Body of pancreas (tissue), 4 donors: ENCODE results near the gene TNIK. TPM values are rescaled to one million over a fixed set of nuclear protein-coding genes. Genes with fewer than 3 reads are reported as not detected.

Source experiments
- ATAC-seq: fragments of 150-250 bp; one replicate; pipeline ENCODE4 v1.9.1; 2016
- DNase-seq, 4 donors: peaks; one replicate each; pipeline ENCODE4 v3.0.0-alpha.2; 2019
- H3K27ac ChIP-seq, 4 donors: fragments of 200-600 bp; sonication (generic); 1 replicate in 3 of 4; 2 replicates in 1 of 4; pipeline versions ENCODE4 v1.5.1 to v1.6.1; 2016 to 2019; ENCODE audit warnings: mild to moderate bottlenecking in 1 of 4, mixed read lengths in 1 of 4, moderate library complexity in 1 of 4
- H3K27me3 ChIP-seq, 2 donors: fragments of 200-600 bp; sonication (generic); one replicate each; pipeline ENCODE4 v1.6.0; 2016; ENCODE audit warnings: mild to moderate bottlenecking in 1 of 2
- H3K36me3 ChIP-seq, 2 donors: fragments of 200-600 bp; sonication (generic); replicated peaks in 1 of 2; 2 replicates each; pipeline ENCODE4 v1.5.1; 2016; ENCODE audit warnings: low read depth in 2 of 2; ENCODE audit not compliant: insufficient read depth in 1 of 2
- H3K4me1 ChIP-seq: fragments of 200-600 bp; sonication (generic); one replicate; pipeline ENCODE4 v1.6.0; 2016
- H3K4me3 ChIP-seq, 2 donors: fragments of 200-600 bp; sonication (generic); 1 replicate in 1 of 2; 2 replicates in 1 of 2; pipeline ENCODE4 v1.5.1; 2016 to 2019
- H3K9me3 ChIP-seq, 3 donors: fragments of 200-600 bp; sonication (generic); 1 replicate in 2 of 3; 2 replicates in 1 of 3; pipeline ENCODE4 v1.5.1; 2016
- POLR2A ChIP-seq, 3 donors: fragments of 450-650 bp; IDR thresholded peaks; one replicate each; pipeline ENCODE4 v1.6.1; 2016; ENCODE audit warnings: antibody characterized with exemption in 3 of 3, mild to moderate bottlenecking in 2 of 3
- WGBS, 2 donors: methylation state at CpG; one replicate each; pipeline ENCODE4 v1.1.5; 2017; 5-methylcytosine and 5-hydroxymethylcytosine counted together
- intact Hi-C: fragments of 100-400 bp; cut with DNase I; formaldehyde crosslinking; loops from one replicate; pipeline ENCODE4 v1.15.1; 2023
- total RNA-seq, 2 donors: library from RNA; depleted of rRNA; stranded (reverse); fragments of >200 nt; gene quantifications; one replicate each; pipeline ENCODE4 v1.1.0, GENCODE V29; 2016
- TF ChIP-seq, protein P1 (sequence below), 7 experiments: fragments of 450-650 bp in 4 of 7; fragments of 200-600 bp in 3 of 7; sonication (generic) in 3 of 7; IDR thresholded peaks; one replicate each; pipeline ENCODE4 v1.5.1; 2016 to 2019; ENCODE audit warnings: antibody characterized with exemption in 7 of 7

TNIK gene
- total RNA-seq, 2 donors from 2014 or later: 7.6 to 9.6 TPM

DNA sequence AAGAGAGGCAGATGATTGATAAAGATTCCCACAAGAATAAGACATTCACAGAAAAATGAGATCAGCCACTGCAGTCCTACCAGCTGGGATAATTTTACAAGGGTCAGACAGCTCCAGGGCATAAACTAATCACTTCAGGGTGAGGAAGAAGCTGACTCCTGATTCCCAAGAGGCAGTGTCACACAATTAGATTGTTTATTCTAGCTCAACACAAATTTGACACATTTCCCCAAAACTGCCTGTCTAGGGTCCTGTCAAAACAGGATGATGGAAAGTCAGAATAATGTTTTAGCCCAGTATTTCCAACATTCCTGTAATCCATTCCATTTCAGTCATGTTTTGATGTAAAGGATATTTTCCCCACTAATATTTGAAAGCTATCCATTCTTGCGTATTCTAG, 110.8 kb downstream of the TNIK start:
- Histone ChIP-seq H3K27ac (no peak overlapping the region), H3K4me1 (peaks cover 31% of the 10 kb centered on the region), H3K9me3 (no peaks in the 10 kb centered on the region), H3K27me3 (no peaks in the 10 kb centered on the region), H3K36me3 (no peaks in the 10 kb centered on the region), H3K4me3 (no peak overlapping the region)
- no peak for DNase-seq
- ATAC-seq: no peak
- 96 to 100% methylated on average over 1 of the region's 1 CpG for WGBS, 2 donors
- TF ChIP-seq, protein P1, sequence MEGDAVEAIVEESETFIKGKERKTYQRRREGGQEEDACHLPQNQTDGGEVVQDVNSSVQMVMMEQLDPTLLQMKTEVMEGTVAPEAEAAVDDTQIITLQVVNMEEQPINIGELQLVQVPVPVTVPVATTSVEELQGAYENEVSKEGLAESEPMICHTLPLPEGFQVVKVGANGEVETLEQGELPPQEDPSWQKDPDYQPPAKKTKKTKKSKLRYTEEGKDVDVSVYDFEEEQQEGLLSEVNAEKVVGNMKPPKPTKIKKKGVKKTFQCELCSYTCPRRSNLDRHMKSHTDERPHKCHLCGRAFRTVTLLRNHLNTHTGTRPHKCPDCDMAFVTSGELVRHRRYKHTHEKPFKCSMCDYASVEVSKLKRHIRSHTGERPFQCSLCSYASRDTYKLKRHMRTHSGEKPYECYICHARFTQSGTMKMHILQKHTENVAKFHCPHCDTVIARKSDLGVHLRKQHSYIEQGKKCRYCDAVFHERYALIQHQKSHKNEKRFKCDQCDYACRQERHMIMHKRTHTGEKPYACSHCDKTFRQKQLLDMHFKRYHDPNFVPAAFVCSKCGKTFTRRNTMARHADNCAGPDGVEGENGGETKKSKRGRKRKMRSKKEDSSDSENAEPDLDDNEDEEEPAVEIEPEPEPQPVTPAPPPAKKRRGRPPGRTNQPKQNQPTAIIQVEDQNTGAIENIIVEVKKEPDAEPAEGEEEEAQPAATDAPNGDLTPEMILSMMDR (IDR thresholded peaks at IDR 0.05): no peak
- no peak for TF ChIP-seq POLR2A (IDR thresholded peaks at IDR 0.05)
- intact Hi-C loops: no loop called here

DNA sequence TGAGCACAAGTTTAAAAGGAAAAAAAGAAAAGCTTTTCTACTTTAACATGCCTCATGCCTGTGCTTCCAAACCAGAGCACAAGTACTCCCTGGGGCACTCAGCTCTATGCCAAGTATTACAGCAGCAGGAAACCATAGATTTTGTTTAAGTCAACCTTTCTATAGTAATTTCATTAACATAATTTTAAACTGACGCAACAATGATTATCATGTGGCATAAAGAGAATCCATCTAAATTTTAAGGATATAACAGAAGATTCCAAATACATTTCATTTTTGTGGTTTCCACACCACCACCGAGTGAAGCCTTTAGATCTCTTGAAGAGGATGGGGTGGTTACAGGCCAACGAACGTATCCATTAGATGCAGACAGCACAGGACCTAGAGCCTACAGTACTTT, 112.1 kb downstream of the TNIK start:
- Histone ChIP-seq H3K9me3 (no peaks in the 10 kb centered on the region), H3K4me1 (peaks cover 20% of the 10 kb centered on the region), H3K4me3 (no peak overlapping the region), H3K27ac (no peak overlapping the region), H3K27me3 (no peaks in the 10 kb centered on the region), H3K36me3 (no peaks in the 10 kb centered on the region)
- no peak for DNase-seq
- 74 to 86% methylated on average over 4 of the region's 4 CpGs for WGBS, 2 donors
- TF ChIP-seq POLR2A (IDR thresholded peaks at IDR 0.05): no peak
- TF ChIP-seq, protein P1 (IDR thresholded peaks at IDR 0.05): no peak
- intact Hi-C loops: no loop called here
- no peak for ATAC-seq

DNA sequence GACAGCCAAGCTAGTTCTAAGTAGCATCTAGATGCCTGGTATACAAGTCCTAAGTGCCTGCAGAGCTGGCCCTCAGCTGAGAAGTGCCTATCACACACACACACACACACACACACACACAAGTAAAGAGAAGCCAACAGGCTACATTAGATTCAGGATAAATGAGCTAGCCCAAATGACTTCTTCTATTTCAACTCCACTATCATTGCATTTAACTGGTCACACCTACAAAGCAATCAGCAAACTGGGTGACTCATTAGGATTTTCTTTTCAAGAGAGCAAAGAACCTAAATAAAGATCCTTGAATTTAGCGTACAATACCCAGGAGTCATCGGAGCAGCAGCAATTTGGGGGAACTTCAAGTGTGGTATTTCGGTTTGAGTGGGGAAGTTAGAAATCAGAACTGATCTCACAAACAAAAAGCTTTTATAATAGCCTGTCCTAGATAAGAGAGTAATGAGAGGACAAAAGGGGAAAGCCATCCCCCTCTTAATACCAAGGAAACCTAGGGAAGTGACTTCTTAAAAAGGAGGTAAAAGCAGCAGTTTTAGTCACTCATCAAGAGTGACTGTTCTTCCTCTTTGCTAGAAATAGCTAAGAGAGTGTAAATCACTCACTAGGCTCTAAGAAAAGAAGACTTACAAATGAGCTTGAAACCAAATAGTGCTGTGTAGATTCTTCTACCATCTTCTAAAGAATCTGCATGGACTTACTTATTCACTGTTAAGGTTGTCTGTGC, 112.7 kb downstream of the TNIK start:
- Histone ChIP-seq H3K4me1 (peaks cover 13% of the 10 kb centered on the region), H3K27ac (no peak overlapping the region), H3K4me3 (no peak overlapping the region), H3K9me3 (no peaks in the 10 kb centered on the region), H3K36me3 (no peaks in the 10 kb centered on the region), H3K27me3 (no peaks in the 10 kb centered on the region)
- TF ChIP-seq, protein P1 (IDR thresholded peaks at IDR 0.05): no peak
- TF ChIP-seq POLR2A (IDR thresholded peaks at IDR 0.05): no peak
- intact Hi-C loops: no loop called here
- DNase-seq: no peak
- 62 to 76% methylated on average over 3 of the region's 3 CpGs for WGBS, 2 donors
- ATAC-seq: no peak

DNA sequence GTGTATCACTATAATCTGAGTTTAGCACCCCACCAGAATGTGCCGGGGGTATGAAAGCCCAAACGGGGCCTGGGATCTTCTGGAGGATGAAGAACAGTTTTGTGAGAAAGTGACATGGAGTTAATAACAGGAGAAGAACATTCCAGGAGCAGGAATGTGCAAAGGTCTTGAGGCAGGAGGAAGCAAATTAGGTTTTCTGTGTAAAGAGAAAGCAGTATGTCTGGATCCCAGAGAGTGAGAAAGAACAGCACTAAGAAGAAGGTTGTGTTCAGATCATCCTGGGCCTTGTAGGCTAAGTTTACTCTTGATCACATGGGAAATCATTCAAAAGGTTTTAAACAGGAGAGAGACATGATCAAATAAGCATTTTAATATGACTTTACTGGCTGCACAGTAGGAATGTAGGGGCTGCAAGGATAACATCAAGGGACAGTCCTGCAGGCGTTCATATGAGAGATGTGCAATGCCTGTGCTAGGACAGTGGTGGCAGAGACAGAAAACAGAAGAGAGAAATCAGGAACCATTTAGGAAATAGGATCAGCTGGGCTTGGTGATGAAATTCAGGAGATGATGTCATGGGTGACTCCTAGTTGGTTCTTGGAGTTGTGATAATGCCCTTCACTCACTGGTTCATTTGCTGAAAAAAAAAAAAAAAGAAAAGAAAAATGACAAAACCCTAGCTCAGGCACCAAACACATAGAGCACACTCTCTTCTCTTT, 113.5 kb downstream of the TNIK start:
- Histone ChIP-seq H3K4me3 (no peak overlapping the region), H3K4me1 (peaks cover 10% of the 10 kb centered on the region), H3K9me3 (no peaks in the 10 kb centered on the region), H3K27me3 (no peaks in the 10 kb centered on the region), H3K27ac (no peak overlapping the region), H3K36me3 (no peaks in the 10 kb centered on the region)
- 76 to 94% methylated on average over 3 of the region's 3 CpGs for WGBS, 2 donors
- peak in 1 of 4 donors; percentile 56 for DNase-seq
- intact Hi-C loops: no loop called here
- TF ChIP-seq, protein P1 (IDR thresholded peaks at IDR 0.05): no peak
- no peak for TF ChIP-seq POLR2A (IDR thresholded peaks at IDR 0.05)
- ATAC-seq: no peak
